CD14-positive monocyte (primary cell): ENCODE results near the gene ANKRD10. TPM values are rescaled to one million over a fixed set of nuclear protein-coding genes. Genes with fewer than 3 reads are reported as not detected.
A peak's percentile ranks its signal among the peaks of the same experiment; 100 is the strongest.

ENCODE experiments used
- DNase-seq, 3 donors: peaks; one replicate each; pipeline ENCODE4 v3.0.0-alpha.2; 2011 to 2022
- H2AFZ ChIP-seq: 2 replicates; pipeline ENCODE4 v1.6.0; 2012; ENCODE audit warnings: mild to moderate bottlenecking, low read depth, low read length, inconsistent platforms; ENCODE audit not compliant: insufficient read depth, poor library complexity, severe bottlenecking
- H3K27ac ChIP-seq, 2 donors: 1 replicate in 1 of 2; 2 replicates in 1 of 2; pipeline ENCODE4 v1.5.1; 2012 to 2013; ENCODE audit warnings: low read length in 2 of 2, control low read depth in 1 of 2, inconsistent platforms in 1 of 2, low read depth in 1 of 2, mild to moderate bottlenecking in 1 of 2
- H3K27me3 ChIP-seq, 2 donors: one replicate each; pipeline versions ENCODE4 v1.6.0 to v1.6.1; 2011 to 2013; ENCODE audit warnings: low read length in 2 of 2; ENCODE audit not compliant: control insufficient read depth in 2 of 2, insufficient read depth in 2 of 2
- H3K36me3 ChIP-seq, 2 donors: replicated peaks in 1 of 2; 1 replicate in 1 of 2; 2 replicates in 1 of 2; pipeline versions ENCODE4 v1.5.1 to v1.6.1; 2012 to 2013; ENCODE audit warnings: low read length in 2 of 2, control low read depth in 1 of 2, inconsistent platforms in 1 of 2, mild to moderate bottlenecking in 1 of 2; ENCODE audit not compliant: insufficient read depth in 2 of 2, control insufficient read depth in 1 of 2
- H3K4me1 ChIP-seq, 2 donors: 1 replicate in 1 of 2; 2 replicates in 1 of 2; pipeline versions ENCODE4 v1.5.1 to v1.6.1; 2012 to 2013; ENCODE audit warnings: low read length in 2 of 2, control low read depth in 1 of 2, inconsistent platforms in 1 of 2, mild to moderate bottlenecking in 1 of 2, moderate library complexity in 1 of 2; ENCODE audit not compliant: insufficient read depth in 2 of 2, control insufficient read depth in 1 of 2
- H3K4me2 ChIP-seq: replicated peaks from 2 replicates; pipeline ENCODE3; 2012; ENCODE audit warnings: low read length, moderate library complexity, mild to moderate bottlenecking; ENCODE audit not compliant: poor library complexity, severe bottlenecking; ENCODE audit errors: extremely low read depth
- H3K4me3 ChIP-seq, 3 experiments: fragments of 200-600 bp in 1 of 3; sonication (generic) in 1 of 3; replicated peaks in 1 of 3; 1 replicate in 2 of 3; 2 replicates in 1 of 3; pipeline ENCODE4 v1.5.1; 2011 to 2013; ENCODE audit warnings: low read length in 3 of 3, mild to moderate bottlenecking in 3 of 3, control low read depth in 2 of 3, low read depth in 2 of 3, inconsistent platforms in 1 of 3, moderate library complexity in 1 of 3
- H3K79me2 ChIP-seq: 2 replicates; pipeline ENCODE4 v1.6.0; 2012; ENCODE audit warnings: mild to moderate bottlenecking, control low read depth, inconsistent platforms, low read length, moderate library complexity; ENCODE audit not compliant: insufficient read depth
- H3K9ac ChIP-seq: 2 replicates; pipeline ENCODE4 v1.6.0; 2017; ENCODE audit warnings: low read length, mild to moderate bottlenecking; ENCODE audit not compliant: insufficient read depth, poor library complexity, severe bottlenecking
- H3K9me3 ChIP-seq, 2 donors: replicated peaks in 1 of 2; 1 replicate in 1 of 2; 2 replicates in 1 of 2; pipeline versions ENCODE4 v1.5.1 to v1.6.1; 2012 to 2013; ENCODE audit warnings: low read length in 2 of 2, control low read depth in 1 of 2; ENCODE audit not compliant: control insufficient read depth in 1 of 2, insufficient read depth in 1 of 2
- H4K20me1 ChIP-seq: 2 replicates; pipeline ENCODE4 v1.6.0; 2012; ENCODE audit warnings: mild to moderate bottlenecking, low read length, control low read depth, moderate library complexity; ENCODE audit not compliant: insufficient read depth
- H3K27ac Mint-ChIP-seq, 7 donors: one replicate each; pipeline ENCODE4 v1.8.0; 2020; ENCODE audit warnings: mild to moderate bottlenecking in 7 of 7, mixed read lengths in 7 of 7, moderate library complexity in 6 of 7, inconsistent platforms in 2 of 7
- H3K27me3 Mint-ChIP-seq, 3 donors: one replicate each; pipeline ENCODE4 v1.8.0; 2021 to 2022; ENCODE audit warnings: low read depth in 3 of 3, mild to moderate bottlenecking in 3 of 3, mixed read lengths in 3 of 3, moderate library complexity in 3 of 3, inconsistent platforms in 1 of 3
- H3K36me3 Mint-ChIP-seq, 2 donors: one replicate each; pipeline ENCODE4 v1.8.0; 2020; ENCODE audit warnings: mixed read lengths in 2 of 2, inconsistent platforms in 1 of 2, mild to moderate bottlenecking in 1 of 2
- H3K4me1 Mint-ChIP-seq: one replicate; pipeline ENCODE4 v1.8.0; 2020; ENCODE audit warnings: mild to moderate bottlenecking, mixed read lengths
- H3K4me3 Mint-ChIP-seq, 2 donors: one replicate each; pipeline ENCODE4 v1.8.0; 2020; ENCODE audit warnings: mild to moderate bottlenecking in 2 of 2, mixed read lengths in 2 of 2, moderate library complexity in 1 of 2
- H3K9me3 Mint-ChIP-seq, 7 donors: one replicate each; pipeline ENCODE4 v1.8.0; 2020 to 2022; ENCODE audit warnings: mixed read lengths in 7 of 7, mild to moderate bottlenecking in 6 of 7, moderate library complexity in 6 of 7, inconsistent platforms in 2 of 7
- whole genome bisulfite sequencing: methylation state at CpG from one replicate; pipeline ENCODE4 v1.1.5; 2013; ENCODE audit warnings: missing lambda C conversion rate; ENCODE audit not compliant: insufficient coverage; 5-methylcytosine and 5-hydroxymethylcytosine counted together
- intact Hi-C, 2 donors: fragments of 100-400 bp; cut with micrococcal nuclease; formaldehyde crosslinking; loops; one replicate each; pipeline versions ENCODE4 v1.15.0 to v1.15.1; 2023
- polyA plus RNA-seq, 3 donors: library from polyadenylated mRNA; depleted of rRNA in 1 of 3; unstranded in 2 of 3; stranded (reverse) in 1 of 3; fragments of 300-500 nt in 2 of 3; fragments of >200 nt in 1 of 3; fragmentation: Illumina TruSeq in 2 of 3; gene quantifications; 1 replicate in 2 of 3; 2 replicates in 1 of 3; pipeline ENCODE4 v1.2.3, GENCODE V29; 2012 to 2021
- TF ChIP-seq, protein P1 (sequence below): fragments of 200-600 bp; IDR thresholded peaks from one replicate; pipeline ENCODE4 v1.8.0; 2022; ENCODE audit warnings: antibody characterized with exemption, mild to moderate bottlenecking

The ANKRD10 gene
- polyA plus RNA-seq, 3 donors = 30.5 to 79.9 (median 37.2) TPM

DNA sequence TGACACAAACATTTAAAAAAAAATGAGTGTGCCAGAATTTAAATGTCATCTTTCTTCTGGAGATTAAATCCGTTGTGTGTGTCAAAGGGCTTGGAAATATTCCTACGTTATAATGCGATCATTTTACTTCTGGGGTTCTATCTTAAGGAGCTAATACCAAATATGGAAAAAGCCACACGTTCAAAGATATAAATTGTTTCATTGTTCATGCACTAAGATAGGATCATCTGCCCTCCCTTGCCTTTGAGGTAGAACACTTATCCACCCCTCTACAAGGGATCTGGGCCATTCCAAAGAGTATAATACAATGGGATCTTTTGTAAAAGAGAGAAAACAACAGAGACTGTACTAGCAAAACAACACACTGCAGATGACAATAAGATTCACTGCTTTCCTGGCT lies 64.9 kb downstream of the ANKRD10 start:
- H3K27me3 ChIP-seq = no peaks in the 10 kb centered on the region
- no peak overlapping the region for H3K9ac ChIP-seq
- no peak overlapping the region for H3K4me2 ChIP-seq
- no peaks in the 10 kb centered on the region for H3K4me1 Mint-ChIP-seq
- H3K4me3 ChIP-seq = no peak overlapping the region
- no peak overlapping the region for H3K27ac Mint-ChIP-seq
- peaks cover 6 to 26% (median 14%) of the 10 kb centered on the region in 3 donors for H3K27me3 Mint-ChIP-seq
- no peaks in the 10 kb centered on the region for H3K36me3 Mint-ChIP-seq
- WGBS = no CpG with 5 or more reads among the region's 4 CpGs
- intact Hi-C loops = no loop called here
- H3K27ac ChIP-seq = no peak overlapping the region
- H3K79me2 ChIP-seq = no peaks in the 10 kb centered on the region
- no peaks in the 10 kb centered on the region for H3K9me3 ChIP-seq
- H3K4me3 Mint-ChIP-seq = no peak overlapping the region
- TF ChIP-seq, protein P1, sequence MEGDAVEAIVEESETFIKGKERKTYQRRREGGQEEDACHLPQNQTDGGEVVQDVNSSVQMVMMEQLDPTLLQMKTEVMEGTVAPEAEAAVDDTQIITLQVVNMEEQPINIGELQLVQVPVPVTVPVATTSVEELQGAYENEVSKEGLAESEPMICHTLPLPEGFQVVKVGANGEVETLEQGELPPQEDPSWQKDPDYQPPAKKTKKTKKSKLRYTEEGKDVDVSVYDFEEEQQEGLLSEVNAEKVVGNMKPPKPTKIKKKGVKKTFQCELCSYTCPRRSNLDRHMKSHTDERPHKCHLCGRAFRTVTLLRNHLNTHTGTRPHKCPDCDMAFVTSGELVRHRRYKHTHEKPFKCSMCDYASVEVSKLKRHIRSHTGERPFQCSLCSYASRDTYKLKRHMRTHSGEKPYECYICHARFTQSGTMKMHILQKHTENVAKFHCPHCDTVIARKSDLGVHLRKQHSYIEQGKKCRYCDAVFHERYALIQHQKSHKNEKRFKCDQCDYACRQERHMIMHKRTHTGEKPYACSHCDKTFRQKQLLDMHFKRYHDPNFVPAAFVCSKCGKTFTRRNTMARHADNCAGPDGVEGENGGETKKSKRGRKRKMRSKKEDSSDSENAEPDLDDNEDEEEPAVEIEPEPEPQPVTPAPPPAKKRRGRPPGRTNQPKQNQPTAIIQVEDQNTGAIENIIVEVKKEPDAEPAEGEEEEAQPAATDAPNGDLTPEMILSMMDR = no peak
- no peaks in the 10 kb centered on the region for H3K4me1 ChIP-seq
- H4K20me1 ChIP-seq = no peaks in the 10 kb centered on the region
- no peaks in the 10 kb centered on the region for H3K36me3 ChIP-seq
- H2AFZ ChIP-seq = no peak overlapping the region
- DNase-seq = no peak
- peaks cover 0 to 11% (median 2%) of the 10 kb centered on the region in 7 donors for H3K9me3 Mint-ChIP-seq

DNA sequence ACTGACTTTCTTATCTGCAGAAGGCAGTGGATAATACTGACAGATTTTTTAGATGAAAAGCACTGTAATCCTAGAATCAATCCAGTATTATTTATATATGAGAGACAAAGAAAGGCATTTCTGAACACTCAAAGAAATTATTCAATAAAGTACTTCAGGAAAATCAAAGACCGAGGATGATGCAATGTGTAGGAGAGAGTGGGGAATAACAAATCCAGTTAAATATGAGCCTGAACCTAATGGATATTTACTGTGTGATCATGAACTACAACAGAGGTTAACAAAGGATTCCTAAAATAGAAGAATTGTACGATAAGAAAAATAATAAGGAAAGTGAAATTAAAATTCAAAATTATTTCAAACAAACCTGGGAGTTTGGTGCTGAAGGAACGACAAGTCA lies 69.3 kb downstream of the ANKRD10 start:
- Mint-ChIP-seq H3K4me1 (no peaks in the 10 kb centered on the region), H3K27ac (no peak overlapping the region), H3K27me3 (peaks cover 5 to 25% (median 14%) of the 10 kb centered on the region in 3 donors), H3K9me3 (peaks cover 0 to 21% (median 7%) of the 10 kb centered on the region in 7 donors), H3K36me3 (no peaks in the 10 kb centered on the region), H3K4me3 (peak overlapping the region in 1 of 2 donors; percentile 54)
- TF ChIP-seq, protein P1 = no peak
- no peak for DNase-seq
- peaks cover 0 to 3% of the 10 kb centered on the region in 2 donors for H3K27me3 ChIP-seq
- H3K27ac ChIP-seq = no peak overlapping the region
- H3K4me2 ChIP-seq = no peak overlapping the region
- H2AFZ ChIP-seq = no peak overlapping the region
- no CpG with 5 or more reads among the region's 3 CpGs for WGBS
- no peaks in the 10 kb centered on the region for H3K36me3 ChIP-seq
- H3K79me2 ChIP-seq = no peaks in the 10 kb centered on the region
- intact Hi-C loops = no loop called here
- no peaks in the 10 kb centered on the region for H4K20me1 ChIP-seq
- no peak overlapping the region for H3K4me3 ChIP-seq
- no peaks in the 10 kb centered on the region for H3K4me1 ChIP-seq
- peaks cover 0 to 2% of the 10 kb centered on the region in 2 donors for H3K9me3 ChIP-seq
- no peak overlapping the region for H3K9ac ChIP-seq
